ENCODE results near the gene CDCA5. TPM values are rescaled to one million over a fixed set of nuclear protein-coding genes. Genes with fewer than 3 reads are reported as not detected.

CDCA5 gene, protein sequence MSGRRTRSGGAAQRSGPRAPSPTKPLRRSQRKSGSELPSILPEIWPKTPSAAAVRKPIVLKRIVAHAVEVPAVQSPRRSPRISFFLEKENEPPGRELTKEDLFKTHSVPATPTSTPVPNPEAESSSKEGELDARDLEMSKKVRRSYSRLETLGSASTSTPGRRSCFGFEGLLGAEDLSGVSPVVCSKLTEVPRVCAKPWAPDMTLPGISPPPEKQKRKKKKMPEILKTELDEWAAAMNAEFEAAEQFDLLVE
- 6.4 and 7.9 TPM in 2 replicates for total RNA-seq
- 6.4 and 11.8 TPM in 2 replicates for polyA plus RNA-seq

DNA sequence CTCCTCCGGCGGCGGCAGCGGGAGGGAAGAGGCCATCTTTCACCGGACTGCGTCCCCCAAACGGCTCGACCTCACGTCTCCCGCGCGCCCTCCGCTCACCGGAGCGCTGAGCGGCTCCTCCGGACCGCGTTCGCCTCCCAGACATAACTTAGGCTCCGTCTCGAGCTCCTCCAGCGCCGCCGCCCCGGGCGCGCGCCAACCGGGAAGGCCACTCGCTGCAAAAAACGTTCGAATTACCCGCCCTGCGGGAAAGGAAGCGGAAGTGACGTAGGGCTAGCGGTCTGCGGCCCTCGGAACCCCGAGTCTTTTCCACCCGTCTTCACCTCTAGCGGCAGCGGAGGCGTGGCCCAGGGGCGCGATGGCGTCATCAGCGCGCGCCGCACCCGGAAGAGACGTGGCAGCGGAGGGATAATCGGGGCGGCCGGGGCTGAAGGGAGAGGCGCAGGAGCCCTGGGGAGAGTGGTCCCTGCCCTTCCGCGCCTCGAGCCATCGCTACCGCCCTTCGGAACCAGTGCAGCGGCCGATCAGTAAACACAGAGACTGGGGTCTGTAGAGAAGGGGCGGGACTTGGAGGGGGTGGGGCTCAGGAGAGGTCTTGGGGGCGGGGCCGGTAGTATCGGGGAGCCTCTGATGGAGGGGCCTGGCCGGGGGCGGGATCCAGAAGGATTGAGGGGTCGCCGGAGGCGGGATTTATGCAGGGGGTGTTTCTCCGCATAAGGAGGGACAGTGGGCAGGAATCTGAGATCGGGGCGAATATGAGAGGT is at the start of gene CDCA5, which contains the start of gene ZFPL1:
CDCA5 (minus strand) TSS at position 207 of the 764 bp plus-strand sequence; CDS start at position 145, 62 bp downstream.
ZFPL1 (plus strand) TSS at position 389 of the 764 bp plus-strand sequence. CDS start 477 bp downstream, outside the sequence.
- Histone ChIP-seq H3K9me2 (replicated peaks; ENCODE audit: insufficient read depth) (no peaks in the 10 kb centered on the region), H3K27me3 (no peaks in the 10 kb centered on the region), H4K20me1 (ENCODE audit: insufficient read depth, poor library complexity, severe bottlenecking) (no peaks in the 10 kb centered on the region), H3K27ac (peak within 1 kb of the TSS; percentile 97), H3K4me1 (ENCODE audit: insufficient read depth) (peaks cover 9% of the 10 kb centered on the region), H3K4me2 (peak within 1 kb of the TSS; percentile 95), H3K36me3 (replicated peaks; ENCODE audit: insufficient read depth, low read depth) (no peaks in the 10 kb centered on the region), H3K79me2 (peaks cover 32% of the 10 kb centered on the region), H2AFZ (peak within 1 kb of the TSS; percentile 88), H3K9me3 (ENCODE audit: low read depth) (no peaks in the 10 kb centered on the region), H3K4me3 (peak within 1 kb of the TSS; percentile 54)
- peak; percentile 98 for DNase-seq (ENCODE audit: low spot score)
- 1% methylated on average over 79 of the region's 79 CpGs for WGBS (ENCODE audit: low lambda C conversion rate, missing lambda C conversion rate)
- TF ChIP-seq, protein P1, sequence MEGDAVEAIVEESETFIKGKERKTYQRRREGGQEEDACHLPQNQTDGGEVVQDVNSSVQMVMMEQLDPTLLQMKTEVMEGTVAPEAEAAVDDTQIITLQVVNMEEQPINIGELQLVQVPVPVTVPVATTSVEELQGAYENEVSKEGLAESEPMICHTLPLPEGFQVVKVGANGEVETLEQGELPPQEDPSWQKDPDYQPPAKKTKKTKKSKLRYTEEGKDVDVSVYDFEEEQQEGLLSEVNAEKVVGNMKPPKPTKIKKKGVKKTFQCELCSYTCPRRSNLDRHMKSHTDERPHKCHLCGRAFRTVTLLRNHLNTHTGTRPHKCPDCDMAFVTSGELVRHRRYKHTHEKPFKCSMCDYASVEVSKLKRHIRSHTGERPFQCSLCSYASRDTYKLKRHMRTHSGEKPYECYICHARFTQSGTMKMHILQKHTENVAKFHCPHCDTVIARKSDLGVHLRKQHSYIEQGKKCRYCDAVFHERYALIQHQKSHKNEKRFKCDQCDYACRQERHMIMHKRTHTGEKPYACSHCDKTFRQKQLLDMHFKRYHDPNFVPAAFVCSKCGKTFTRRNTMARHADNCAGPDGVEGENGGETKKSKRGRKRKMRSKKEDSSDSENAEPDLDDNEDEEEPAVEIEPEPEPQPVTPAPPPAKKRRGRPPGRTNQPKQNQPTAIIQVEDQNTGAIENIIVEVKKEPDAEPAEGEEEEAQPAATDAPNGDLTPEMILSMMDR (IDR thresholded peaks at IDR 0.05; ENCODE audit: poor library complexity), result no peak
- no peak for TF ChIP-seq EZH2phosphoT487 (IDR thresholded peaks at IDR 0.05; ENCODE audit: low read depth, severe bottlenecking, unreplicated experiment)
- no peak for TF ChIP-seq EZH2 (IDR thresholded peaks at IDR 0.05; ENCODE audit: borderline replicate concordance)

DNA sequence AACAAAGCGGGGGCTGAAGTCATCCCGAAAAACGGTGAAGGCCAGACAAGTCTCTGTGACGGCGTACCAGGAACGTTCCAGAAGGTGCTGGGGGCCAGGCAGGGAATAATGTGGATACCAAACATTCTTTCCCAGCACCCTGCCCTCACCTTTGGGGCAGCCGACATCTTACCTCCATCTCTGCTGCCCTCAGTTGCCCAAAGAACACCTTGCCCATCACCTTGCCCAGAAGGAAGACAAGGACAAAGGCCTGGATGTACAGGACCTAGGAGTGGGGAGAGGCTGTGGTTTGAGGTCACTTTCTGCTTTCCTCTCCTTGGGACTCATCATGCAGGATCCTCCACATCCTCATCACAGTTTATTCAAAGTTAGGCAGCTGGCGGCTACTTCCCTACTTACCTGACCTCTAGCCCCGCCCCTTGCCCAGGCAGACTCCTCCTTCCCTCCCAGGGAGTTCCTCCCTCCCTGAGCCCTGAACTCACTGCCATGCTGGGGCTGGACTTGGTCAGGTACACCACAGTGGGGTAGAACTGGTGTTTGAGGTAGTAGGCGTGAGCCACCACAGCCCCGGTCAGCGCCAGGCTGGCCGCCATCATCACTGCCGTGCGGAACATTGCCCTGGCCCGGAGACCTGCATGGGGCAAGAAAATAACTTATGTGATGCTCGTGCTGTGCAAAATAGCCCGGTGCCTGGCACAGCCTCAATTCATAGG is 49.3 kb upstream of the CDCA5 start:
- H3K36me3 ChIP-seq (replicated peaks; ENCODE audit: insufficient read depth, low read depth), result no peaks in the 10 kb centered on the region
- TF ChIP-seq EZH2phosphoT487 (IDR thresholded peaks at IDR 0.05; ENCODE audit: low read depth, severe bottlenecking, unreplicated experiment) (no peak), EZH2 (IDR thresholded peaks at IDR 0.05; ENCODE audit: borderline replicate concordance) (no peak)
- TF ChIP-seq, protein P1 (IDR thresholded peaks at IDR 0.05; ENCODE audit: poor library complexity), result no peak
- H3K79me2 ChIP-seq, result peaks cover 30% of the 10 kb centered on the region
- H2AFZ ChIP-seq, result no peak overlapping the region
- peaks cover 17% of the 10 kb centered on the region for H3K4me1 ChIP-seq (ENCODE audit: insufficient read depth)
- H3K9me3 ChIP-seq (ENCODE audit: low read depth), result no peaks in the 10 kb centered on the region
- peak overlapping the region; percentile 95 for H3K4me2 ChIP-seq
- peaks cover 4% of the 10 kb centered on the region for H4K20me1 ChIP-seq (ENCODE audit: insufficient read depth, poor library complexity, severe bottlenecking)
- H3K27ac ChIP-seq, result peak overlapping the region; percentile 98
- H3K9me2 ChIP-seq (replicated peaks; ENCODE audit: insufficient read depth), result no peaks in the 10 kb centered on the region
- H3K27me3 ChIP-seq, result no peaks in the 10 kb centered on the region
- 53% methylated on average over 18 of the region's 18 CpGs for WGBS (ENCODE audit: low lambda C conversion rate, missing lambda C conversion rate)
- DNase-seq (ENCODE audit: low spot score), result peak; percentile 85
- peak overlapping the region; percentile 29 for H3K4me3 ChIP-seq

DNA sequence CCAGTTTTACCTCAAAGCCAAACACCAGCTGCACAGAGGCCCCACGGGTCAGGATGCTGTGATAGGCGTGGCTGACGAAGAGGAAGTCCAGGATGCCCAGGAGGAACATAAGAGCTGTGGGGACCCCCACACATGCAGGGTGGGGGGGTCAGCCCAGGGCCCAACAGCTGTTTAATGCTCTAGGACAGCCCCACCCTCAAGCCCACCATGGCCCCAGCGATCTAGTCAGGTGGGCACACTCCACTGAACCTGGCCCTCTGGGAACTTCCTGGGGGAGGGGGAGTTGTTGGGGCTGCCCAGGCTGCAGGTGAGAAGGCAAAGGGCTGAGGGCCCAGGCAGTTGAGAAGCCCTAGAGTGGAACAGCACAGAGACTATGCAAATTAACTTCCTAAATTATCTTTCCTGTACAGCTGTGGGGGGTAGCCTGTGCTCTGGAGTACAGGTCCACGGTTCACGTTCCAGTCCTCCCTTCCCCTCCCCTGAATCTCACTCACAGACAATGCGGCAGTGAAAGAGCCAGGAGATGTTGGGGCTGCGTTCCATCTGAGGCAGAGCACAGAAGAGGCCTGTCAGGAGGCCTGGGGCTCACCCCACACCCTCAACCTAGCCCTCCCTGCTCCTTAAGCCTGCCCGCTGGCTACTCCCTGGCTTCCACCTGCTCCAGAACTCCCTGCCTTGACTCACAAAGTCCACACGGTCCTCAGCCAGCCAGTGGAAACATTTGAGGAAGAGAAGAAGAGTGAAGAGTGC is 48.6 kb upstream of the CDCA5 start:
- whole genome bisulfite sequencing (ENCODE audit: low lambda C conversion rate, missing lambda C conversion rate), result 89% methylated on average over 10 of the region's 10 CpGs
- peaks cover 4% of the 10 kb centered on the region for H4K20me1 ChIP-seq (ENCODE audit: insufficient read depth, poor library complexity, severe bottlenecking)
- H3K4me2 ChIP-seq, result peak overlapping the region; percentile 95
- H3K9me2 ChIP-seq (replicated peaks; ENCODE audit: insufficient read depth), result no peaks in the 10 kb centered on the region
- no peaks in the 10 kb centered on the region for H3K36me3 ChIP-seq (replicated peaks; ENCODE audit: insufficient read depth, low read depth)
- no peaks in the 10 kb centered on the region for H3K27me3 ChIP-seq
- no peak overlapping the region for H3K27ac ChIP-seq
- no peak overlapping the region for H3K4me3 ChIP-seq
- peaks cover 17% of the 10 kb centered on the region for H3K4me1 ChIP-seq (ENCODE audit: insufficient read depth)
- peaks cover 30% of the 10 kb centered on the region for H3K79me2 ChIP-seq
- no peak for DNase-seq (ENCODE audit: low spot score)
- H3K9me3 ChIP-seq (ENCODE audit: low read depth), result no peaks in the 10 kb centered on the region
- TF ChIP-seq EZH2 (IDR thresholded peaks at IDR 0.05; ENCODE audit: borderline replicate concordance) (no peak), EZH2phosphoT487 (IDR thresholded peaks at IDR 0.05; ENCODE audit: low read depth, severe bottlenecking, unreplicated experiment) (no peak)
- TF ChIP-seq, protein P1 (IDR thresholded peaks at IDR 0.05; ENCODE audit: poor library complexity), result no peak
- no peak overlapping the region for H2AFZ ChIP-seq
